Measurements from ENCODE around the gene SLC29A2. TPM values are rescaled to one million over a fixed set of nuclear protein-coding genes. Genes with fewer than 3 reads are reported as not detected.

SLC29A2 gene
- total and polyA plus RNA-seq, 2 of the 8 experiments (the other 6 are each of a cell fraction or from before 2014, with no cell fraction given), result 29.3 to 31.6 TPM

- TF ChIP-seq POLR2AphosphoS5 (IDR thresholded peaks at IDR 0.05; ENCODE audit: low read depth, low read length), result no peak
- no peak for TF ChIP-seq CHD7 (IDR thresholded peaks at IDR 0.05; ENCODE audit: insufficient replicate concordance, low read length)
- no peak for TF ChIP-seq JUN (IDR thresholded peaks at IDR 0.05; ENCODE audit: low read depth, low read length)
- no peak for TF ChIP-seq SP2 (IDR thresholded peaks at IDR 0.05; ENCODE audit: low read length)
- TF ChIP-seq PHF8 (conservative IDR thresholded peaks at IDR 0.05; ENCODE audit: low read depth, low read length), result no peak
- no peak for TF ChIP-seq JUND (IDR thresholded peaks at IDR 0.05; ENCODE audit: low read length)
- no peak for TF ChIP-seq YY1 (IDR thresholded peaks at IDR 0.05; ENCODE audit: low read depth, low read length)
- TF ChIP-seq NRF1 (IDR thresholded peaks at IDR 0.05; ENCODE audit: low read depth, low read length), result no peak
- TF ChIP-seq RXRA (IDR thresholded peaks at IDR 0.05; ENCODE audit: insufficient read depth, low read depth, low read length), result no peak
- no peak for TF ChIP-seq HDAC6 (IDR thresholded peaks at IDR 0.05; ENCODE audit: low read depth, low read length)
- TF ChIP-seq CREB1 (IDR thresholded peaks at IDR 0.05), result peak; percentile 68; the same call in 1 of the 2 replicates
Measured at GRCh38 chr11:66386171-66387069, 14.9 kb upstream of the SLC29A2 start (continued).
